K562 (cell line): ENCODE measurements around the gene BAIAP3. TPM values are rescaled to one million over a fixed set of nuclear protein-coding genes. Genes with fewer than 3 reads are reported as not detected.
A peak's percentile ranks its signal among the peaks of the same experiment; 100 is the strongest.

Experiments used
- ADNP ChIP-seq: fragments of 200-800 bp; sonication (Bioruptor generic); IDR thresholded peaks from 2 replicates; pipeline ENCODE4 v1.6.1; 2016; ENCODE audit warnings: missing genetic modification characterization, missing compliant biosample characterization
- CC2D1A ChIP-seq: fragments of 450-650 bp; IDR thresholded peaks from 2 replicates; pipeline ENCODE4 v1.6.1; 2017; ENCODE audit warnings: mild to moderate bottlenecking
- CHD2 ChIP-seq: IDR thresholded peaks from 2 replicates; pipeline ENCODE4 v1.6.1; 2011; ENCODE audit warnings: low read depth, low read length
- EWSR1 ChIP-seq: fragments of 450-650 bp; IDR thresholded peaks from 2 replicates; pipeline ENCODE4 v1.6.1; 2018; ENCODE audit warnings: borderline replicate concordance, mild to moderate bottlenecking, low read depth, moderate library complexity; ENCODE audit not compliant: partially characterized antibody
- HDAC3 ChIP-seq: fragments of 450-650 bp; IDR thresholded peaks from 2 replicates; pipeline ENCODE4 v1.6.1; 2018; ENCODE audit warnings: borderline replicate concordance, mild to moderate bottlenecking, moderate library complexity; ENCODE audit not compliant: partially characterized antibody
- ID3 ChIP-seq, 2 experiments: fragments of 250-450 bp in 1 of 2; fragments of 450-650 bp in 1 of 2; sonication (Bioruptor Pico) in 1 of 2; IDR thresholded peaks; 2 replicates each; pipeline versions ENCODE4 v1.6.1 to v1.8.0; 2016 to 2021; ENCODE audit warnings: mild to moderate bottlenecking in 2 of 2, moderate library complexity in 2 of 2, missing compliant biosample characterization in 1 of 2, missing genetic modification characterization in 1 of 2
- KLF1 ChIP-seq: fragments of 450-650 bp; IDR thresholded peaks from 2 replicates; pipeline ENCODE4 v1.6.1; 2016; ENCODE audit warnings: missing genetic modification characterization, missing compliant biosample characterization
- MTA3 ChIP-seq: fragments of 450-650 bp; formaldehyde crosslinking; IDR thresholded peaks from 2 replicates; pipeline ENCODE4 v1.6.1; 2017; ENCODE audit warnings: mild to moderate bottlenecking, borderline replicate concordance
- SRSF9 ChIP-seq: fragments of 200-400 bp; formaldehyde crosslinking; IDR thresholded peaks from 2 replicates; pipeline ENCODE4 v1.6.1; 2017; ENCODE audit warnings: low read depth, low read length, borderline replicate concordance
- TBL1XR1 ChIP-seq, 2 experiments: IDR thresholded peaks; 2 replicates each; pipeline ENCODE4 v1.6.1; 2012; ENCODE audit warnings: improper control_type of control experiment in 2 of 2, low read length in 2 of 2, mild to moderate bottlenecking in 1 of 2
- ZBTB2 ChIP-seq: fragments of 450-650 bp; IDR thresholded peaks from 2 replicates; pipeline ENCODE4 v1.6.1; 2016; ENCODE audit warnings: antibody characterized with exemption
- ZNF318 ChIP-seq, 2 experiments: fragments of 450-650 bp; IDR thresholded peaks; 2 replicates each; pipeline ENCODE4 v1.6.1; 2016; ENCODE audit warnings: mild to moderate bottlenecking in 2 of 2, borderline replicate concordance in 1 of 2, low read depth in 1 of 2, moderate library complexity in 1 of 2
- ZNF707 ChIP-seq: fragments of 250-450 bp; sonication (Bioruptor Pico); conservative IDR thresholded peaks from 2 replicates; pipeline ENCODE4 v1.8.0; 2022; ENCODE audit warnings: inconsistent platforms, mild to moderate bottlenecking, moderate library complexity
- polyA plus RNA-seq, 8 experiments: library from polyadenylated mRNA; depleted of rRNA in 4 of 8; stranded (reverse) in 5 of 8; unstranded in 3 of 8; fragments of >200 nt; fragmentation: Nextera tagmentation in 2 of 8; fragmentation: Illumina TruSeq in 1 of 8; extraction: Ambion mirVana in 2 of 8; extraction: Trizol in 1 of 8; gene quantifications; 2 replicates each; pipeline versions ENCODE4 v1.2.1 to v1.2.3, GENCODE V29; 2011 to 2014; ENCODE audit warnings: inconsistent platforms in 1 of 8, missing spikeins in 1 of 8
- total RNA-seq, 7 experiments: library from RNA; depleted of rRNA in 6 of 7; stranded (reverse); fragments of >200 nt in 6 of 7; fragmentation: Illumina TruSeq in 2 of 7; extraction: Trizol in 2 of 7; gene quantifications; 2 replicates each; pipeline versions ENCODE4 v1.2.1 to v1.2.3, GENCODE V29; 2011 to 2021; ENCODE audit warnings: low replicate concordance in 1 of 7
- TF ChIP-seq, protein P1 (sequence below): sonication (generic); formaldehyde crosslinking; IDR thresholded peaks from 2 replicates; pipeline ENCODE4 v1.4.0; 2020; ENCODE audit warnings: mild to moderate bottlenecking, missing genetic modification reagents

Gene BAIAP3
- total and polyA plus RNA-seq, 9 of the 15 experiments (the other 6 are each of a cell fraction or from before 2014, with no cell fraction given): 0.03 to 4.5 (median 0.57) TPM; not detected in 1

- TF ChIP-seq ID3 (CRISPR knock-in tag; IDR thresholded peaks at IDR 0.05) (no peak), ID3 (tag; IDR thresholded peaks at IDR 0.05) (peak; percentile 44; the same call in 1 of the 2 replicates), CC2D1A (no peak), ZBTB2 (no peak), ZNF318 (IDR thresholded peaks at IDR 0.05; ENCODE audit: borderline replicate concordance in 1 of 2, low read depth in 1 of 2) (no peak), HDAC3 (no peak), ADNP (tag) (no peak), KLF1 (tag) (no peak), TBL1XR1 (IDR thresholded peaks at IDR 0.05; ENCODE audit: low read length in 2 of 2) (no peak), MTA3 (peak; percentile 69; the same call in 1 of the 2 replicates), SRSF9 (no peak), CHD2 (no peak), ZNF707 (CRISPR knock-in tag) (no peak), EWSR1 (no peak)
- TF ChIP-seq, protein P1, sequence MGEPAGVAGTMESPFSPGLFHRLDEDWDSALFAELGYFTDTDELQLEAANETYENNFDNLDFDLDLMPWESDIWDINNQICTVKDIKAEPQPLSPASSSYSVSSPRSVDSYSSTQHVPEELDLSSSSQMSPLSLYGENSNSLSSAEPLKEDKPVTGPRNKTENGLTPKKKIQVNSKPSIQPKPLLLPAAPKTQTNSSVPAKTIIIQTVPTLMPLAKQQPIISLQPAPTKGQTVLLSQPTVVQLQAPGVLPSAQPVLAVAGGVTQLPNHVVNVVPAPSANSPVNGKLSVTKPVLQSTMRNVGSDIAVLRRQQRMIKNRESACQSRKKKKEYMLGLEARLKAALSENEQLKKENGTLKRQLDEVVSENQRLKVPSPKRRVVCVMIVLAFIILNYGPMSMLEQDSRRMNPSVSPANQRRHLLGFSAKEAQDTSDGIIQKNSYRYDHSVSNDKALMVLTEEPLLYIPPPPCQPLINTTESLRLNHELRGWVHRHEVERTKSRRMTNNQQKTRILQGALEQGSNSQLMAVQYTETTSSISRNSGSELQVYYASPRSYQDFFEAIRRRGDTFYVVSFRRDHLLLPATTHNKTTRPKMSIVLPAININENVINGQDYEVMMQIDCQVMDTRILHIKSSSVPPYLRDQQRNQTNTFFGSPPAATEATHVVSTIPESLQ (CRISPR knock-in tag): no peak
Observed at GRCh38 chr16:1300664-1301476, 32.6 kb upstream of the BAIAP3 start (continued).
